WTC11 (cell line): ENCODE measurements around the gene SEC16A. TPM values are rescaled to one million over a fixed set of nuclear protein-coding genes. Genes with fewer than 3 reads are reported as not detected.

Source experiments
- ATAC-seq: fragments of 200-7000 bp; cut with Tn5 transposase; 2 replicates; pipeline ENCODE4 v1.10.0; 2021; ENCODE audit warnings: mild to moderate bottlenecking, moderate library complexity
- CTCF ChIA-PET: fragments of 300-600 bp; sonication (Branson Sonifier 250); formaldehyde crosslinking; loops from one replicate; lab custom pipeline; 2021; ENCODE audit warnings: antibody characterized with exemption; lab: Charles Lee
- POLR2A ChIA-PET: fragments of 350-600 bp; sonication (Branson Sonifier 250); formaldehyde crosslinking; loops from one replicate; lab custom pipeline; 2021; ENCODE audit warnings: antibody characterized with exemption; lab: Charles Lee
- DNase-seq: peaks from one replicate; pipeline ENCODE4 v3.0.0; 2021; ENCODE audit warnings: low spot score
- H3K27ac Mint-ChIP-seq: 2 replicates; pipeline ENCODE4 v1.8.0; 2021; ENCODE audit warnings: mixed read lengths
- H3K27me3 Mint-ChIP-seq: 2 replicates; pipeline ENCODE4 v1.8.0; 2021; ENCODE audit warnings: low read depth, mild to moderate bottlenecking, moderate library complexity, mixed read lengths
- H3K36me3 Mint-ChIP-seq: 2 replicates; pipeline ENCODE4 v1.8.0; 2021; ENCODE audit warnings: mixed read lengths
- H3K4me1 Mint-ChIP-seq: 2 replicates; pipeline ENCODE4 v1.8.0; 2022; ENCODE audit warnings: mixed read lengths
- H3K4me3 Mint-ChIP-seq: 2 replicates; pipeline ENCODE4 v1.8.0; 2021; ENCODE audit warnings: mild to moderate bottlenecking, moderate library complexity, mixed read lengths
- H3K9me3 Mint-ChIP-seq: 2 replicates; pipeline ENCODE4 v1.8.0; 2021; ENCODE audit warnings: mixed read lengths
- CBFB ChIP-seq: sonication (generic); formaldehyde crosslinking; IDR thresholded peaks from 2 replicates; pipeline ENCODE4 v1.8.1; 2022; ENCODE audit warnings: mild to moderate bottlenecking, low read depth, missing genetic modification reagents
- CREM ChIP-seq: sonication (generic); formaldehyde crosslinking; IDR thresholded peaks from 2 replicates; pipeline ENCODE4 v1.8.1; 2022; ENCODE audit warnings: mild to moderate bottlenecking, missing genetic modification reagents, moderate library complexity
- FOXK1 ChIP-seq: sonication (generic); formaldehyde crosslinking; IDR thresholded peaks from 2 replicates; pipeline ENCODE4 v1.8.0; 2022; ENCODE audit warnings: mild to moderate bottlenecking, moderate library complexity, missing genetic modification reagents
- FOXP1 ChIP-seq: sonication (generic); formaldehyde crosslinking; IDR thresholded peaks from 2 replicates; pipeline ENCODE4 v1.8.0; 2022; ENCODE audit warnings: missing genetic modification reagents, mild to moderate bottlenecking, moderate library complexity, borderline replicate concordance
- GABPB1 ChIP-seq: sonication (generic); formaldehyde crosslinking; IDR thresholded peaks from 2 replicates; pipeline ENCODE4 v1.8.1; 2023; ENCODE audit warnings: mild to moderate bottlenecking, missing genetic modification reagents
- MYBL2 ChIP-seq: sonication (generic); formaldehyde crosslinking; IDR thresholded peaks from 2 replicates; pipeline ENCODE4 v1.8.1; 2023; ENCODE audit warnings: mild to moderate bottlenecking, moderate library complexity, missing genetic modification reagents
- NFE2L1 ChIP-seq: sonication (generic); formaldehyde crosslinking; IDR thresholded peaks from 2 replicates; pipeline ENCODE4 v1.8.1; 2023; ENCODE audit warnings: missing genetic modification reagents
- PRRX2 ChIP-seq: fragments of 250-450 bp; sonication (Bioruptor Pico); IDR thresholded peaks from 2 replicates; pipeline ENCODE4 v1.8.0; 2021; ENCODE audit warnings: mild to moderate bottlenecking
- SP1 ChIP-seq: sonication (generic); formaldehyde crosslinking; conservative IDR thresholded peaks from 2 replicates; pipeline ENCODE4 v1.8.1; 2022; ENCODE audit warnings: missing genetic modification reagents
- TCF7 ChIP-seq: sonication (generic); formaldehyde crosslinking; IDR thresholded peaks from 2 replicates; pipeline ENCODE4 v1.8.0; 2022; ENCODE audit warnings: mild to moderate bottlenecking, low read depth, missing genetic modification reagents, moderate library complexity
- TEAD1 ChIP-seq: sonication (generic); formaldehyde crosslinking; IDR thresholded peaks from 2 replicates; pipeline ENCODE4 v1.8.0; 2022; ENCODE audit warnings: mild to moderate bottlenecking, missing genetic modification reagents
- TP53 ChIP-seq: sonication (generic); formaldehyde crosslinking; IDR thresholded peaks from 2 replicates; pipeline ENCODE4 v1.8.1; 2023; ENCODE audit warnings: mild to moderate bottlenecking, missing genetic modification reagents
- ZNF219 ChIP-seq: sonication (generic); formaldehyde crosslinking; IDR thresholded peaks from 2 replicates; pipeline ENCODE4 v1.8.0; 2023; ENCODE audit warnings: missing genetic modification reagents, mild to moderate bottlenecking, borderline replicate concordance
- ZNF232 ChIP-seq: sonication (generic); formaldehyde crosslinking; IDR thresholded peaks from 2 replicates; pipeline ENCODE4 v1.8.0; 2022; ENCODE audit warnings: mild to moderate bottlenecking, missing genetic modification reagents
- ZNF263 ChIP-seq: sonication (generic); formaldehyde crosslinking; IDR thresholded peaks from 2 replicates; pipeline ENCODE4 v1.8.1; 2022; ENCODE audit warnings: low read depth, mild to moderate bottlenecking, moderate library complexity, missing genetic modification reagents
- ZNF416 ChIP-seq: fragments of 250-450 bp; sonication (Bioruptor Pico); IDR thresholded peaks from 2 replicates; pipeline ENCODE4 v1.9.0; 2021; ENCODE audit warnings: mild to moderate bottlenecking, inconsistent platforms
- total RNA-seq: library from RNA; stranded (reverse); gene quantifications from 3 replicates; pipeline ENCODE4 v1.2.3, GENCODE V29; 2021
- TF ChIP-seq, protein P1 (sequence below): sonication (generic); formaldehyde crosslinking; conservative IDR thresholded peaks from 2 replicates; pipeline ENCODE4 v1.8.1; 2022; ENCODE audit warnings: mild to moderate bottlenecking, missing genetic modification reagents
- TF ChIP-seq, protein P2 (sequence below): sonication (generic); formaldehyde crosslinking; IDR thresholded peaks from 2 replicates; pipeline ENCODE4 v1.8.1; 2023; ENCODE audit warnings: mild to moderate bottlenecking, moderate library complexity, missing genetic modification reagents
- TF ChIP-seq, protein P3 (sequence below): sonication (generic); formaldehyde crosslinking; IDR thresholded peaks from 2 replicates; pipeline ENCODE4 v1.8.0; 2022; ENCODE audit warnings: mild to moderate bottlenecking, missing genetic modification reagents
- TF ChIP-seq, protein P4 (sequence below): sonication (generic); formaldehyde crosslinking; IDR thresholded peaks from 2 replicates; pipeline ENCODE4 v1.8.0; 2022; ENCODE audit warnings: mild to moderate bottlenecking, missing genetic modification reagents
- TF ChIP-seq, protein P5 (sequence below): sonication (generic); formaldehyde crosslinking; IDR thresholded peaks from 2 replicates; pipeline ENCODE4 v1.8.0; 2023; ENCODE audit warnings: mild to moderate bottlenecking, missing genetic modification reagents
- TF ChIP-seq, protein P6 (sequence below): sonication (generic); formaldehyde crosslinking; conservative IDR thresholded peaks from 2 replicates; pipeline ENCODE4 v1.8.1; 2023; ENCODE audit warnings: mild to moderate bottlenecking, low read depth, missing genetic modification reagents, moderate library complexity
- TF ChIP-seq, protein P7 (sequence below): sonication (generic); formaldehyde crosslinking; IDR thresholded peaks from 2 replicates; pipeline ENCODE4 v1.8.0; 2022; ENCODE audit warnings: mild to moderate bottlenecking, missing genetic modification reagents
- TF ChIP-seq, protein P8 (sequence below): fragments of 250-450 bp; sonication (Bioruptor Pico); IDR thresholded peaks from 2 replicates; pipeline ENCODE4 v2.1.2; 2022; ENCODE audit warnings: mild to moderate bottlenecking, moderate library complexity
- TF ChIP-seq, protein P9 (sequence below): fragments of 200-600 bp; IDR thresholded peaks from 2 replicates; pipeline ENCODE4 v1.8.0; 2022; ENCODE audit warnings: antibody characterized with exemption

Gene SEC16A
- total RNA-seq, 1 experiment from 2014 or later = 70.9 TPM

DNA sequence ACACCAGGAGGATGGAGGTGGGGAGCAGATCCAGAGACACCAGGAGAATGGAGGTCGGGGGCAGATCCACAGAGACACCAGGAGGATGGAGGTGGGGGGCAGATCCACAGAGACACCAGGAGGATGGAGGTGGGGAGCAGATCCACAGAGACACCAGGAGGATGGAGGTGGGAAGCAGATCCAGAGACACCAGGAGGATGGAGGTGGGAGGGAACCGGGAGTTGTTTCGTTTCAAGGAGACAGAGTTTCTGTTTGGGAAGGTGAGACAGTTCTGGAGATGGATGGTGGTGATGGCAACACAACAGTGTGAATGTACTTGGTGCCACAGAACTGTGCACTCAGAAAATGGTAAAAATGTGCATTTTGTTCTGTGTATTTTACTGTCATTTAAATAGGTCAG, 34.2 kb downstream of the SEC16A start:
- ChIA-PET CTCF (no interaction called here), POLR2A (no interaction called here)
- peaks cover 62% of the 10 kb centered on the region for H3K36me3 Mint-ChIP-seq

DNA sequence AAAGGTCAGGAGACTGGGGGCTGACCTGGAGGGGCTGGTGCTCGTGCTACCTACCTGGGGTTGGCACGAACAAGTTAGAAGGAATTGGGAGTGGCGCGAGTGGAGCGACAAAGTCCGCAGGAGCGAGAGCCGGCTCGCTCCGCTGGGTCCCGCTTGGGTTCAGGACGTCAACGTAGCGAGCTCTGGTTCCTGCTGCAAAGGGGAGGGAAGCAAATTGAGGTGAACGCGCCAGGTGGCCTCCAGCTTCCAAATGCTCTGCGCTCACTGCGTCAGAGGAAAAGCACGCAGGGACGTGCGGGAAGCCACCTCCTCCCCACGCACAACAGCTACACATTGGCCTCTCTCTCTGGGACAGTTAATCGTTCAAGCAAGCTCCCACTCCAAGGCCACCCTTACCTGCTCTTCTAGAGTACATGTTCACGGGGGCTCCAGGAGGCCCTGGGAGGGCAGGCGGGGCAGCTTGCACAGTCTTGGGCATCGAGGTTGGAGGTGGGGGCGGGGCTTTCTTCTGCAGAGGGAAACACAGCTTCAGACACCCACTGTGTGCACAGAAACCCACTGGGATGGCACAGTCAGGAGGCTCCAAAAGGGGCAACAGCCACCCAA, 35.6 kb downstream of the SEC16A start:
- Mint-ChIP-seq H3K36me3 (peaks cover 66% of the 10 kb centered on the region), H3K27me3 (no peaks in the 10 kb centered on the region), H3K27ac (peak overlapping the region; percentile 30; the same call in 1 of the 2 replicates), H3K9me3 (no peaks in the 10 kb centered on the region), H3K4me1 (no peaks in the 10 kb centered on the region), H3K4me3 (no peak overlapping the region)
- no peak for ATAC-seq
- CTCF ChIA-PET = no interaction called here
- DNase-seq = no peak
- POLR2A ChIA-PET = interaction anchor here (0.5 kb wide), 1 partner anchor 30 kb away, joined by 3 read pairs; no protein-coding TSS in a partner anchor
- TF ChIP-seq, protein P1, sequence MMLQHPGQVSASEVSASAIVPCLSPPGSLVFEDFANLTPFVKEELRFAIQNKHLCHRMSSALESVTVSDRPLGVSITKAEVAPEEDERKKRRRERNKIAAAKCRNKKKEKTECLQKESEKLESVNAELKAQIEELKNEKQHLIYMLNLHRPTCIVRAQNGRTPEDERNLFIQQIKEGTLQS = no peak
- no peak for TF ChIP-seq FOXK1
- no peak for TF ChIP-seq ZNF263 (CRISPR knock-in tag)
- TF ChIP-seq, protein P2, sequence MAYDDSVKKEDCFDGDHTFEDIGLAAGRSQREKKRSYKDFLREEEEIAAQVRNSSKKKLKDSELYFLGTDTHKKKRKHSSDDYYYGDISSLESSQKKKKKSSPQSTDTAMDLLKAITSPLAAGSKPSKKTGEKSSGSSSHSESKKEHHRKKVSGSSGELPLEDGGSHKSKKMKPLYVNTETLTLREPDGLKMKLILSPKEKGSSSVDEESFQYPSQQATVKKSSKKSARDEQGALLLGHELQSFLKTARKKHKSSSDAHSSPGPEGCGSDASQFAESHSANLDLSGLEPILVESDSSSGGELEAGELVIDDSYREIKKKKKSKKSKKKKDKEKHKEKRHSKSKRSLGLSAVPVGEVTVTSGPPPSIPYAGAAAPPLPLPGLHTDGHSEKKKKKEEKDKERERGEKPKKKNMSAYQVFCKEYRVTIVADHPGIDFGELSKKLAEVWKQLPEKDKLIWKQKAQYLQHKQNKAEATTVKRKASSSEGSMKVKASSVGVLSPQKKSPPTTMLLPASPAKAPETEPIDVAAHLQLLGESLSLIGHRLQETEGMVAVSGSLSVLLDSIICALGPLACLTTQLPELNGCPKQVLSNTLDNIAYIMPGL = no peak
- no peak for TF ChIP-seq CREM (CRISPR knock-in tag)
- TF ChIP-seq, protein P3, sequence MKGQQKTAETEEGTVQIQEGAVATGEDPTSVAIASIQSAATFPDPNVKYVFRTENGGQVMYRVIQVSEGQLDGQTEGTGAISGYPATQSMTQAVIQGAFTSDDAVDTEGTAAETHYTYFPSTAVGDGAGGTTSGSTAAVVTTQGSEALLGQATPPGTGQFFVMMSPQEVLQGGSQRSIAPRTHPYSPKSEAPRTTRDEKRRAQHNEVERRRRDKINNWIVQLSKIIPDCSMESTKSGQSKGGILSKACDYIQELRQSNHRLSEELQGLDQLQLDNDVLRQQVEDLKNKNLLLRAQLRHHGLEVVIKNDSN (CRISPR knock-in tag) = no peak
- TF ChIP-seq TEAD1 (CRISPR knock-in tag) = no peak
- TF ChIP-seq, protein P4, sequence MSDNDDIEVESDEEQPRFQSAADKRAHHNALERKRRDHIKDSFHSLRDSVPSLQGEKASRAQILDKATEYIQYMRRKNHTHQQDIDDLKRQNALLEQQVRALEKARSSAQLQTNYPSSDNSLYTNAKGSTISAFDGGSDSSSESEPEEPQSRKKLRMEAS (CRISPR knock-in tag) = no peak
- TF ChIP-seq, protein P5, sequence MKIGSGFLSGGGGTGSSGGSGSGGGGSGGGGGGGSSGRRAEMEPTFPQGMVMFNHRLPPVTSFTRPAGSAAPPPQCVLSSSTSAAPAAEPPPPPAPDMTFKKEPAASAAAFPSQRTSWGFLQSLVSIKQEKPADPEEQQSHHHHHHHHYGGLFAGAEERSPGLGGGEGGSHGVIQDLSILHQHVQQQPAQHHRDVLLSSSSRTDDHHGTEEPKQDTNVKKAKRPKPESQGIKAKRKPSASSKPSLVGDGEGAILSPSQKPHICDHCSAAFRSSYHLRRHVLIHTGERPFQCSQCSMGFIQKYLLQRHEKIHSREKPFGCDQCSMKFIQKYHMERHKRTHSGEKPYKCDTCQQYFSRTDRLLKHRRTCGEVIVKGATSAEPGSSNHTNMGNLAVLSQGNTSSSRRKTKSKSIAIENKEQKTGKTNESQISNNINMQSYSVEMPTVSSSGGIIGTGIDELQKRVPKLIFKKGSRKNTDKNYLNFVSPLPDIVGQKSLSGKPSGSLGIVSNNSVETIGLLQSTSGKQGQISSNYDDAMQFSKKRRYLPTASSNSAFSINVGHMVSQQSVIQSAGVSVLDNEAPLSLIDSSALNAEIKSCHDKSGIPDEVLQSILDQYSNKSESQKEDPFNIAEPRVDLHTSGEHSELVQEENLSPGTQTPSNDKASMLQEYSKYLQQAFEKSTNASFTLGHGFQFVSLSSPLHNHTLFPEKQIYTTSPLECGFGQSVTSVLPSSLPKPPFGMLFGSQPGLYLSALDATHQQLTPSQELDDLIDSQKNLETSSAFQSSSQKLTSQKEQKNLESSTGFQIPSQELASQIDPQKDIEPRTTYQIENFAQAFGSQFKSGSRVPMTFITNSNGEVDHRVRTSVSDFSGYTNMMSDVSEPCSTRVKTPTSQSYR (CRISPR knock-in tag) = no peak
- TF ChIP-seq, protein P6, sequence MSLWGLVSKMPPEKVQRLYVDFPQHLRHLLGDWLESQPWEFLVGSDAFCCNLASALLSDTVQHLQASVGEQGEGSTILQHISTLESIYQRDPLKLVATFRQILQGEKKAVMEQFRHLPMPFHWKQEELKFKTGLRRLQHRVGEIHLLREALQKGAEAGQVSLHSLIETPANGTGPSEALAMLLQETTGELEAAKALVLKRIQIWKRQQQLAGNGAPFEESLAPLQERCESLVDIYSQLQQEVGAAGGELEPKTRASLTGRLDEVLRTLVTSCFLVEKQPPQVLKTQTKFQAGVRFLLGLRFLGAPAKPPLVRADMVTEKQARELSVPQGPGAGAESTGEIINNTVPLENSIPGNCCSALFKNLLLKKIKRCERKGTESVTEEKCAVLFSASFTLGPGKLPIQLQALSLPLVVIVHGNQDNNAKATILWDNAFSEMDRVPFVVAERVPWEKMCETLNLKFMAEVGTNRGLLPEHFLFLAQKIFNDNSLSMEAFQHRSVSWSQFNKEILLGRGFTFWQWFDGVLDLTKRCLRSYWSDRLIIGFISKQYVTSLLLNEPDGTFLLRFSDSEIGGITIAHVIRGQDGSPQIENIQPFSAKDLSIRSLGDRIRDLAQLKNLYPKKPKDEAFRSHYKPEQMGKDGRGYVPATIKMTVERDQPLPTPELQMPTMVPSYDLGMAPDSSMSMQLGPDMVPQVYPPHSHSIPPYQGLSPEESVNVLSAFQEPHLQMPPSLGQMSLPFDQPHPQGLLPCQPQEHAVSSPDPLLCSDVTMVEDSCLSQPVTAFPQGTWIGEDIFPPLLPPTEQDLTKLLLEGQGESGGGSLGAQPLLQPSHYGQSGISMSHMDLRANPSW = no peak
- no peak for TF ChIP-seq ZNF219
- TF ChIP-seq PRRX2 (CRISPR knock-in tag) = no peak
- TF ChIP-seq TP53 (CRISPR knock-in tag) = no peak
- TF ChIP-seq NFE2L1 = no peak
- TF ChIP-seq, protein P7, sequence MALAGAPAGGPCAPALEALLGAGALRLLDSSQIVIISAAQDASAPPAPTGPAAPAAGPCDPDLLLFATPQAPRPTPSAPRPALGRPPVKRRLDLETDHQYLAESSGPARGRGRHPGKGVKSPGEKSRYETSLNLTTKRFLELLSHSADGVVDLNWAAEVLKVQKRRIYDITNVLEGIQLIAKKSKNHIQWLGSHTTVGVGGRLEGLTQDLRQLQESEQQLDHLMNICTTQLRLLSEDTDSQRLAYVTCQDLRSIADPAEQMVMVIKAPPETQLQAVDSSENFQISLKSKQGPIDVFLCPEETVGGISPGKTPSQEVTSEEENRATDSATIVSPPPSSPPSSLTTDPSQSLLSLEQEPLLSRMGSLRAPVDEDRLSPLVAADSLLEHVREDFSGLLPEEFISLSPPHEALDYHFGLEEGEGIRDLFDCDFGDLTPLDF (CRISPR knock-in tag) = no peak
- TF ChIP-seq, protein P8, sequence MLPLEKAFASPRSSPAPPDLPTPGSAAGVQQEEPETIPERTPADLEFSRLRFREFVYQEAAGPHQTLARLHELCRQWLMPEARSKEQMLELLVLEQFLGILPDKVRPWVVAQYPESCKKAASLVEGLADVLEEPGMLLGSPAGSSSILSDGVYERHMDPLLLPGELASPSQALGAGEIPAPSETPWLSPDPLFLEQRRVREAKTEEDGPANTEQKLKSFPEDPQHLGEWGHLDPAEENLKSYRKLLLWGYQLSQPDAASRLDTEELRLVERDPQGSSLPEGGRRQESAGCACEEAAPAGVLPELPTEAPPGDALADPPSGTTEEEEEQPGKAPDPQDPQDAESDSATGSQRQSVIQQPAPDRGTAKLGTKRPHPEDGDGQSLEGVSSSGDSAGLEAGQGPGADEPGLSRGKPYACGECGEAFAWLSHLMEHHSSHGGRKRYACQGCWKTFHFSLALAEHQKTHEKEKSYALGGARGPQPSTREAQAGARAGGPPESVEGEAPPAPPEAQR (CRISPR knock-in tag) = no peak
- TF ChIP-seq TCF7 (CRISPR knock-in tag) = no peak

More for the DNA sequence above, 34.2 kb downstream of the SEC16A start:
- ATAC-seq (no peak), DNase-seq (no peak)
- H3K27me3 Mint-ChIP-seq = no peaks in the 10 kb centered on the region
- H3K9me3 Mint-ChIP-seq = no peaks in the 10 kb centered on the region
- H3K4me1 Mint-ChIP-seq = no peaks in the 10 kb centered on the region
- no peak overlapping the region for H3K4me3 Mint-ChIP-seq
- H3K27ac Mint-ChIP-seq = no peak overlapping the region
- no peak for TF ChIP-seq MYBL2 (CRISPR knock-in tag)
- TF ChIP-seq FOXP1 = no peak
- no peak for TF ChIP-seq GABPB1
- TF ChIP-seq CBFB (CRISPR knock-in tag) = no peak
- TF ChIP-seq, protein P9, sequence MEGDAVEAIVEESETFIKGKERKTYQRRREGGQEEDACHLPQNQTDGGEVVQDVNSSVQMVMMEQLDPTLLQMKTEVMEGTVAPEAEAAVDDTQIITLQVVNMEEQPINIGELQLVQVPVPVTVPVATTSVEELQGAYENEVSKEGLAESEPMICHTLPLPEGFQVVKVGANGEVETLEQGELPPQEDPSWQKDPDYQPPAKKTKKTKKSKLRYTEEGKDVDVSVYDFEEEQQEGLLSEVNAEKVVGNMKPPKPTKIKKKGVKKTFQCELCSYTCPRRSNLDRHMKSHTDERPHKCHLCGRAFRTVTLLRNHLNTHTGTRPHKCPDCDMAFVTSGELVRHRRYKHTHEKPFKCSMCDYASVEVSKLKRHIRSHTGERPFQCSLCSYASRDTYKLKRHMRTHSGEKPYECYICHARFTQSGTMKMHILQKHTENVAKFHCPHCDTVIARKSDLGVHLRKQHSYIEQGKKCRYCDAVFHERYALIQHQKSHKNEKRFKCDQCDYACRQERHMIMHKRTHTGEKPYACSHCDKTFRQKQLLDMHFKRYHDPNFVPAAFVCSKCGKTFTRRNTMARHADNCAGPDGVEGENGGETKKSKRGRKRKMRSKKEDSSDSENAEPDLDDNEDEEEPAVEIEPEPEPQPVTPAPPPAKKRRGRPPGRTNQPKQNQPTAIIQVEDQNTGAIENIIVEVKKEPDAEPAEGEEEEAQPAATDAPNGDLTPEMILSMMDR = no peak
- TF ChIP-seq ZNF232 = no peak
- TF ChIP-seq ZNF416 (CRISPR knock-in tag) = no peak
- no peak for TF ChIP-seq SP1
